COLO668 (cell line): ENCODE results near the gene FRMD4A.
"Not testable (repeated sequence)": the region's sequence is repeated elsewhere in the genome, so short reads cannot be mapped to it uniquely, and the experiment has no call there.

Experiments used
- DNase-seq: peaks from one replicate; lab custom pipeline; 2025; ENCODE audit not compliant: unreplicated experiment; lab: John Stamatoyannopoulos, UW

The FRMD4A gene

GRCh38 chr10:14062528-14063260 lies 268.0 kb downstream of the FRMD4A start:
- DNase-seq, result no peak

DNA sequence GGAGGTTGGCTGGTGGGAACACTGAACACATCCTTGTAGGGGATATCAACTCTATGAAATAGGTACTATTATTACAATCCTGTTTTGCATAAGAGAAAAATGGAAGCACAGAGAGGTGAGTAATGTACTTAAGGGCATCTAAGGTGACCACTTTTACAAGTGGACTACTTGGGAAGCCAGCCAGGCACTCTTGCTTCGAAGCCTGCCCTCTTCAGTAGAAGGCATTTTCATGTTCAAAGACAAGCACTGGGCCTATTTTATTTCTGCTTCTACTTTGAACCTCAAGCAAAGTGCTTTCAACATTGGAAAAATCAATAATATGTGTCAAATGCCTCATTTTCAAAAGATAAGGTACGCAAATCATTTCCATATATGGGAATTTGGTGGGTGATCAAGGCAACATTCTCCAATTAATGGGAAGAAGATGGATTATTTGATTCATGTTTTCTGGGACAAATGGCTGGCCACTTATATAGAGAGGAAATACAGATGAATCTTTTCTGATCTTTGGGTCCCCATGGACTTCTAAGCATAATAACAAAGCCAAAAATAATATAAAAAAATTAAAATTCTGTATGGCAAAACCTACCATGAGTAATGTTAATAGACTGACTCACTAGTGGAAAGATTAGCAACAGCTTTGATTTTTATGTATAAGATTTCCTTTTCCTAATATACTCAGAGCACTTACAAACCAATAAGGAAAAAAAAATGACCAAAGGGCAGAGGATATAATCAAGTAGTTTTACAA lies 270.2 kb downstream of the FRMD4A start:
- DNase-seq, result no peak

DNA sequence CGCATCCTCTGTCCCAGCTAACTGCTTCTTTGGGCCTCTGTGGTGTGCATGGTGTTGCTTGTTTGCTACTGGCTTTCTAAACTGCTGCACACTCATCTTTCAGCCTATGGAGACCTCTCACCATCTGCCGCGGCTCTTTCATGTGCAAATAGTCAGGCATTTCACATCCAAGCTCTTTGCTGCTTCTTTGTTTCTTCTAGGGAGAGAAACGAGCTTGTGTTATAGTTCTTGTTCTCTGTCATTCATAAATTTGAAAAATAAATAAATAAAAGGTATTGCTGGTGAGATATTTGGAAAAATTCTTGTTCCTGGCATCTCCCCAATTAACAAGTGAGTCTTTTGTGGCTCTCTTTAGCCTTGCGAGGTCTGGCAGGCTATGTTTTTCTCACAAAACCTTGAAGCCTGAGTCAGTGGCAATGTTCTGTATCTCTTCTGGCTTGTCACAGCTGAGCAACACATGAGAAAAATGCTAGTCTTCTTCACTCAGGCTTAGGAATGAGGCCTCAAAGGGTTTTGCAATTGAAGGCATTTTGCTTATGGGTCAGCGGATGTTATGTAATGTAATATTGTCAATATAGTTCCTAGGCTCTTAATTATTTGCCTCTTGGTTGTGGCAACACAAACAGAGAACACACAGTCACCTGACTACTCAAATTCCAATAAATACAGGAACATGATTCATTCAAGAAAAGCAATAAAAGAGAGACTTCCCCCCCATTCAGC lies 274.0 kb downstream of the FRMD4A start:
- DNase-seq, result no peak

DNA sequence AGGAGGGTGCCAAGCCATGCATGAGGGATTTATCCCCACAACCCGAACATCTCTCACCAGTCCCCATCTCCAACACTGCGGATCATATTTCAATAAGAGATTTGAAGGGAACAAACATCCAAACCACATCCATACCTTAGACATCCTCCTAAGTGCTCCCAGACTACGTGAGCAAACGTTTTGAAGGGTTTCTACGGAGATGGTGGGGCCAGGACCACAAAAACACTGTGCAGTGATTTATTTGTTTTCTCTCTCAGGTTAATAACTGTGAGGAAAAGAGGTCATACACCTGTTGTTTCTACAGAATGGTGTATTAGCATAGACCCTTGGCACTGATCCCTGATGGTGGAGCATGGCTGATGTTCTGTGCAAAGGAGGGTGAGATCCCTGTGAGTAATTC lies 277.8 kb downstream of the FRMD4A start:
- no peak for DNase-seq

- no peak for DNase-seq
Observed at GRCh38 chr10:14050598-14050997, 280.1 kb downstream of the FRMD4A start.

DNA sequence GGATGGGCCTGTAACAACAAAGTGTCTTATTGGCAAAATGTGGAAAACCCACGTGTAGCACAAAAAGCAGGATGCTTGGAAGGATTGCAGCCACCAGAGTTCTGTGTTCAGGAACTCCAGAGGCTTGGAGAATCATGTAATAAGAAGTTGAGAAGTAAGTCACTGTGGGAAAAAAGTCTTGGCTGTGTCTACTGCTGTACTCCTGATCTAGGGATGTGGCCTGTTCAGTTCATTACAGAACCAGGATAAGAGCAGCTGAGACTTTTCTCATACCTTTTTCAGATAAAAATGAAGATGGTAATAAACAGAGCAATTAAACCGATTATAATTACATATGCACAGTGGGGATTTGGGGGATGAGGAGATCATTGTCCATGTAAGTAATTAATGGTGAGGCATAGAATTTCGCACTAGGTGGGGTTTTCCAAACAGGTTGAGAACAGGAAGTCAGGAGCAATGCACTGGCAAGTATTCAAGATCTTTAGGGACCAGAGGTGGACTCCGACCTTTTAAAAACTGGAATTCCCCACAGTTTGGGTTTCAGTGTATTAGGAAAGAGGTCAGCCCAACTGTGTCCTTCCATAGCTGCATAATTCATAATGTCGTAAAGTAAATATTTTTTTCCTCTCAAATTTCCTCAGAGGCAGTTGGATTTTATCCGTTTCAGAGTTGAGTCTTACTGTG lies 281.7 kb downstream of the FRMD4A start:
- no peak for DNase-seq

DNA sequence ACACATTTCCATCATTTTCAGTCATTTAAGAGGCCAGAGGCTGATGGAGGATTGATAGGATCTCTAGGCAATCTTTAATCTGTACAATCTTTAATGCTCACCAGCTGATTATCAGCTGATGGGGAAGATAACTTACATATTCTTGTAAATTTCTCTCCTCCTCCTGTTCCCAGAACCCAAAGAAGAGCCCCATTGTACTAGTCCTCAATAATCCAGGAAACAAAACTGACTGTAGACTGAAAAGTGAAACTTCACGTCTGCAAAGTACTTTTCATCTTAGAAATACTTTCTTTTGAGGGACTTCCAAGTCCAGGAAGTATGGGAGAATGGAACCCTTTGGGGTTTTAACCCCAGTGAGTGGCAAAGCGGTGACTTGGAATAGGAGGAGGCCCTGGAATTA lies 283.3 kb downstream of the FRMD4A start:
- no peak for DNase-seq

GRCh38 chr10:14042051-14042450 lies 288.7 kb downstream of the FRMD4A start:
- DNase-seq, result not testable (repeated sequence)

- no peak for DNase-seq
Observed at GRCh38 chr10:14040787-14041631, 289.7 kb downstream of the FRMD4A start.

GRCh38 chr10:14039968-14040668 lies 290.6 kb downstream of the FRMD4A start:
- no peak for DNase-seq

DNA sequence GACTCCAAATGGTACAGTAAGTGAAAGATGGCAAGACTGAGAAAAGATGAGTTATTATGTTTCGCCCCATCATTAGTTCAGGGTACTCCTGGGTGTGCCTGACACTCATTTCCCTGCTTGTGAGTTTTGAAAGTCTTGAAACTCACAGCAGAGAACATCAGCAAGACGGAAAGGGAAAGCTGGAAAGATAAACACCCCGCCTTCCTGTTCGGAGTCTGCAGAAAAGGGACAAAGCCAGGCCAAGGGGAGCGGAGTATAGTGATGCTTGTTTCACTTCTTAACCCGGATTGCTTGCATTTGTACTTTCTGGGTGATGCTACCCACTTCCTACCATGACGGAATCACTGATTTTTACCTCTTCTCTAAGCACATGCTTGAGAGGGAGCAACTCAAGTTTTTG lies 294.5 kb downstream of the FRMD4A start:
- DNase-seq, result no peak

GRCh38 chr10:14035506-14035905 lies 295.2 kb downstream of the FRMD4A start:
- DNase-seq, result no peak

DNA sequence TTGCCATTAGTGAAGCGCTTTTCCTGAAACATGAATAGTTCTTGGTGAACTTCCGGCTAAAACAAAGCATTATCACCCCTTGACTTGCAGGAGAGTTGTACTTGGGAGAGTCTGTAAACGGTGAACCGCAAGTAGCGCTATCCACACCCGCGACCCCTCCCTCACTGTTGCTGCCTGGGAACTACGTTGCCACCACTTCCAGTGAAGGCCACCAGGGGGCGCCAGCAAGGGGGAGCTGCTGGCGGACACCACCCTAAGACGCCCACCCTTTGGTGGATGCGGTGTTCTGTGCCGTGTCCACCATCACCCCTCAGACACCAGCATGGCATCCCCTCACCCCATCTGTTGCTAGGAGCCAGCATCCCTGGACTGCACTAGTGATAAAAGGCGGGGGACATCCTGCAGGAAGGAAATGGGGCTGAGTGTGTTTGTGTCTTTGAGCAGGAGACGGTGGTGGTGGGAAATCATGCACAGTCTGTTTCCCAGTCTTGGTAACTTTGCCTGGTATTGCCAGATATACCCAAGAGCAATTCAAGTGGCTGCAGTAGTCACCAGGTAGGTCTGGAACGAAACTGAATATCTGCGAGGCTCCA lies 298.2 kb downstream of the FRMD4A start:
- DNase-seq, result no peak

DNA sequence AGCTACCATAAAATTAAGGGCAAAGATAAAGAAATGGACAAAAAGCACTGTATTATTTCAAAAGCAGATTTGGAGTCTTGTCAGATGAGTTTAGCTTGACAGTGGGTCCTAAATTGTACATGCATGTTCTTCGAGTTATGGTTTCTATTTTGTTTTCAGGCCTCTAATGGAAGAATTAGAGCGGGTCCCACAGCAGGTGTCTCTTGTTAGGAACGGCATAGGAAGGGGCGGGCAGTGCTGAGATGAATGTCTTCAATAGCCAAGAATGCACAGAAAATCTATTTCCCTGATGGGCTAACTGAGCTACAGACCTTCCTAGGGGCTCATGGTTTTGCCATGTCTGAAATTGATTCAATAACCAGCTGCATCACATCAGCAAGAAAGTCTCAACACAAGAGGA lies 304.4 kb downstream of the FRMD4A start:
- DNase-seq, result no peak

GRCh38 chr10:14025283-14026189 lies 305.2 kb downstream of the FRMD4A start:
- DNase-seq, result no peak

- DNase-seq, result no peak
Observed at GRCh38 chr10:14024329-14025202, 306.2 kb downstream of the FRMD4A start.

DNA sequence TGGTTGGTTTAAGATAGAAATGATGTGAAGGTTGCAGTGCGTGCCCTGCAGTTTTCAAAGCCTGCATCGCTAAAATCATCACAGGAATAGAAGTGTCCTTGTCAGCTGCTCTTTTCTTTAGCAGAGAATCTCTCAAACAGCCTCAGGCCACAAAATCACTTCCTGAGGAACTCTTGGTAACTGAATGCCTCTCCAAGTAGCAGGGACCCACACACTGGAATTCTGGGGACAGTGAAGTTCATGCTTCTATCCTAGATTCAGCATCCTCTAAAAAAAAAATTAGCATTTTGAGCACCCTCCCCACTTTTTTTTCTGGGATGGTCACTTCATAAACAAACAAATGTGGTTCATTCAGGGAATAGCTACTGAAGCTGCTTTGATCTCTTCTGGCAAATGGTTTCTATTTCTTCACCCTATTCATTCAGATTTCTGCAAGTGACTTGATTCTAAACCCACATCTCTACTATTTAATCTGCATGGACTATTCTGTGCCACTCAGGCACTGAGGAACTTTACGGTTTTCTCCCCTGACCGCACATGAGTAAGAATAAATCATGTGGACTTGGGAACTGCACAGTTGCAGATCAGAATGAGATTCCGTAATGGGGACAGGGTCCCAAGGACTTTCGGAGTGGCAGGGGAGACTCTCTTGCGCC lies 306.9 kb downstream of the FRMD4A start:
- DNase-seq, result no peak
